Panc1 (cell line): ENCODE measurements around the gene PSMD3. TPM values are rescaled to one million over a fixed set of nuclear protein-coding genes. Genes with fewer than 3 reads are reported as not detected.

Experiments used
- ATAC-seq: fragments of 200-7000 bp; cut with Tn5 transposase; 2 replicates; pipeline ENCODE4 v1.9.1; 2020; ENCODE audit warnings: mild to moderate bottlenecking, moderate library complexity
- BruUV-seq: library from RNA; stranded (reverse); fragments of 400-500 nt; replicated peaks from 2 replicates; lab custom pipeline; 2021; lab: Mats Ljungman, UMichigan
- CTCF ChIA-PET: fragments of 300-600 bp; sonication (Branson Sonifier 250); formaldehyde crosslinking; loops from one replicate; lab custom pipeline; 2022; ENCODE audit warnings: antibody characterized with exemption; lab: Charles Lee
- POLR2A ChIA-PET: fragments of 300-600 bp; sonication (Branson Sonifier 250); formaldehyde crosslinking; loops from one replicate; lab custom pipeline; 2022; ENCODE audit warnings: antibody characterized with exemption; lab: Charles Lee
- DNase-seq: peaks from one replicate; pipeline ENCODE4 v3.0.0-alpha.2; 2010; ENCODE audit warnings: low read depth, low spot score
- H3K27ac ChIP-seq: 2 replicates; pipeline ENCODE4 v1.5.1; 2011; ENCODE audit warnings: mild to moderate bottlenecking, low read length, inconsistent platforms
- H3K27me3 ChIP-seq: fragments of 200-500 bp; sonication (Bioruptor generic); 2 replicates; pipeline ENCODE4 v1.6.0; 2014; ENCODE audit warnings: low read length, inconsistent platforms; ENCODE audit not compliant: control insufficient read depth, insufficient read depth
- H3K36me3 ChIP-seq: fragments of 200-500 bp; sonication (Bioruptor generic); 2 replicates; pipeline ENCODE4 v1.5.1; 2014; ENCODE audit warnings: inconsistent platforms, mild to moderate bottlenecking, low read length, moderate library complexity; ENCODE audit not compliant: control insufficient read depth, insufficient read depth
- H3K4me1 ChIP-seq: 2 replicates; pipeline ENCODE4 v1.5.1; 2011; ENCODE audit warnings: inconsistent platforms, mild to moderate bottlenecking, low read length, moderate library complexity; ENCODE audit not compliant: control insufficient read depth, insufficient read depth
- H3K4me3 ChIP-seq, 2 experiments: 2 replicates each; pipeline ENCODE4 v1.5.1; 2011 to 2012; ENCODE audit warnings: low read depth in 2 of 2, low read length in 2 of 2, mild to moderate bottlenecking in 2 of 2, inconsistent platforms in 1 of 2, moderate library complexity in 1 of 2
- H3K9me3 ChIP-seq: fragments of 200-500 bp; sonication (Bioruptor generic); 2 replicates; pipeline ENCODE4 v1.5.1; 2014; ENCODE audit warnings: low read depth, mild to moderate bottlenecking, inconsistent platforms, low read length, moderate library complexity; ENCODE audit not compliant: control insufficient read depth, insufficient read depth
- CTCF ChIP-seq: fragments of 450-650 bp; IDR thresholded peaks from 2 replicates; pipeline ENCODE4 v1.5.1; 2017; ENCODE audit warnings: mild to moderate bottlenecking
- POLR2AphosphoS5 ChIP-seq: IDR thresholded peaks from 2 replicates; pipeline ENCODE4 v1.6.1; 2012; ENCODE audit warnings: mild to moderate bottlenecking, low read depth, low read length, moderate library complexity
- REST ChIP-seq, 2 experiments: IDR thresholded peaks; 2 replicates each; pipeline ENCODE4 v1.6.1; 2011 to 2012; ENCODE audit warnings: low read depth in 2 of 2, control low read depth in 1 of 2, low read length in 1 of 2, mild to moderate bottlenecking in 1 of 2, moderate library complexity in 1 of 2; ENCODE audit not compliant: insufficient read depth in 1 of 2
- SIN3A ChIP-seq: IDR thresholded peaks from 2 replicates; pipeline ENCODE4 v1.6.1; 2012; ENCODE audit warnings: low read depth, mild to moderate bottlenecking, low read length, moderate library complexity, borderline replicate concordance; ENCODE audit not compliant: insufficient read depth
- TCF7L2 ChIP-seq: IDR thresholded peaks from 2 replicates; pipeline ENCODE4 v1.6.1; 2011; ENCODE audit warnings: mild to moderate bottlenecking, low read depth, low read length, inconsistent platforms
- in situ Hi-C: cut with HindIII; loops from 2 replicates; pipeline ENCODE4 v1.10.0; 2016; ENCODE audit warnings: low sequenced_read_pairs, low pct_unique_long_range_greater_than_20kb
- intact Hi-C: fragments of 100-400 bp; cut with micrococcal nuclease; formaldehyde crosslinking; loops from one replicate; pipeline ENCODE4 v1.10.0; 2022; ENCODE audit not compliant: unreplicated experiment
- total RNA-seq: library from RNA; stranded (reverse); gene quantifications from one replicate; pipeline ENCODE4 v1.2.1, GENCODE V29; 2021; ENCODE audit not compliant: unreplicated experiment

PSMD3 gene
- total RNA-seq, 1 experiment from 2014 or later: 175 TPM

GRCh38 chr17:40018211-40019121 lies 37.9 kb downstream of the PSMD3 start:
- Histone ChIP-seq H3K4me1 (peaks cover 12% of the 10 kb centered on the region), H3K36me3 (no peaks in the 10 kb centered on the region), H3K9me3 (no peaks in the 10 kb centered on the region), H3K27ac (no peak overlapping the region), H3K4me3 (no peak overlapping the region), H3K27me3 (no peaks in the 10 kb centered on the region)
- in situ Hi-C loops (no loop called here), intact Hi-C loops (loop anchor here (10.0 kb wide), 1 partner anchor 96 kb away; no protein-coding TSS in a partner anchor)
- BruUV-seq: no TSS peak
- DNase-seq: no peak
- ATAC-seq: no peak
- TF ChIP-seq CTCF (no peak), POLR2AphosphoS5 (no peak), TCF7L2 (no peak), REST (IDR thresholded peaks at IDR 0.05; ENCODE audit: insufficient read depth in 1 of 2, low read depth in 2 of 2, low read length in 1 of 2) (no peak), SIN3A (no peak)
- ChIA-PET CTCF (interaction anchor here (0.5 to 1.0 kb wide), 6 partner anchors 11 to 225 kb away, joined by 3 to 6 read pairs (median 4); partner anchors contain the start of genes NR1D1 and WIPF2), POLR2A (interaction anchor here (0.5 to 1.0 kb wide), 2 partner anchors 105 to 271 kb away, joined by 3 to 4 read pairs; no protein-coding TSS in a partner anchor)

- H3K27me3 ChIP-seq: no peaks in the 10 kb centered on the region
- DNase-seq: no peak
- no peak for TF ChIP-seq CTCF
- no peak for TF ChIP-seq REST (IDR thresholded peaks at IDR 0.05; ENCODE audit: insufficient read depth in 1 of 2, low read depth in 2 of 2, low read length in 1 of 2)
- TF ChIP-seq SIN3A: no peak
- no peak for TF ChIP-seq POLR2AphosphoS5
- no peak for TF ChIP-seq TCF7L2
- intact Hi-C loops (loop anchor here (10.0 kb wide), 1 partner anchor 95 kb away; no protein-coding TSS in a partner anchor), in situ Hi-C loops (no loop called here)
- H3K27ac ChIP-seq: no peak overlapping the region
- CTCF ChIA-PET: interaction anchor here (0.6 to 0.9 kb wide), 3 partner anchors 12 to 180 kb away, joined by 3 to 6 read pairs (median 4); no protein-coding TSS in a partner anchor
- no peak overlapping the region for H3K4me3 ChIP-seq
- ATAC-seq: 0 out of 2 replicates have a peak, but pooled peaks have one; percentile 36
- POLR2A ChIA-PET: interaction anchor here (1.0 kb wide), 1 partner anchor 270 kb away, joined by 4 read pairs; no protein-coding TSS in a partner anchor
- BruUV-seq: TSS peak; percentile 89
- H3K36me3 ChIP-seq: no peaks in the 10 kb centered on the region
- H3K9me3 ChIP-seq: no peaks in the 10 kb centered on the region
- peaks cover 12% of the 10 kb centered on the region for H3K4me1 ChIP-seq
Measured at GRCh38 chr17:40019140-40019991, 38.8 kb downstream of the PSMD3 start.
